ENCODE measurements around the gene RARG.
A peak's percentile ranks its signal among the peaks of the same experiment; 100 is the strongest.

Gene RARG

DNA sequence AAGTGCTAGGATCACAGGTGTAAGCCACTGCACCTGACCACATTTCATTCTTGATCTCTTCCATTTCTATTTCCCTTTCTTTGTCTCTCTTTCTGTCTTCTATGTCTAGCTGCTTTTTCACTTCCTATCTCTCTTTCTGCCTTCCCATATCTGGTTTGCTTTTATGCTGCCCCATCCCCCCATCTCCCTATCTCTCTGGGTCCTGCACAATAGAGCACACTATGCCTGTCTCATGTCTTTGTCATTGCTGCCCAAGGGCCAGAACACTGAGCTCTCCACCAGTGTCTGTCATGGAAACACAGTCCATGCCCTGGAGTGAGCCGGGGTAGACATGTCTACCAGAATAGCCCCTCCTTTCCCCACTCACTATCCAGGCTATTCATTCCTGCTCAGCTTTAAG lies 12.3 kb upstream of the RARG start:
- no peak for DNase-seq

DNA sequence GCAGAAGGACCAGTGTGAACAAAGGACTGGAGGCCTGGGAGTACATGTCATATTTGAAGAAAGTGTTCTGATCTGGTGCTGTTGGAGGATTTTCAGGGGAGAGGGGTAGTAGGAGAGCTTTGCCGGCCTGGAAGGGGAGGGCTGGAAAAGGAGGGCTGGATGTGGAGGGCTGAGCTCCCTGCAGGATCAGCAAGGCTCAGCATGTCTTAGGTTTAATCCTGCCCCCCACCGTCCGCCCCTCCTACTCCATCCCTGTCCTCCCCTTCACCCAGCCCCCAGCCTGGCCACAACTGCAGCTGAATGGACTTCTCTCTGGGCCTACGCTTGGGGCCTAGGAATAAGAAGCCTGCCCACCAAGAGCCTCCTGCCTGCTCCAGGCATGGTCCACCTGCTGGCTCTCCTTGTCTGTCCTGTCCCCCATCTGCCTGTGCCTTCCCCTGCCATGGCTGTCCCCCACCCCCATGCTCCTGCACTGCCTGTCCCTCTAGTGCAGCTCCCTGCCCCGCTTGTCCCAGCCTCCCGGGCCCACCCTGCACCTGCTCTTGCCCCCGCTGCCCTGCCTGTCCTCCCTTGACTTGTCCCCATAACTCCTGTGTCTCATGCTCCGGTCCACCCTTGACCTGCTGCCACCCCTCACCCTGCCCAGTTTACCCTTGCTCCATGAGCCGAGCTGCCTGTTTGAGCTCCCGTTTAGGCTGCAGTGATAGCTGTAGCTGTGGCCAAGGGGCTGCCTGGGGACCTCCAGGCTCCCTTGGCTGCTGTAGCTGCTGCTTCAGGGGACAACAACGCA lies 9.8 kb upstream of the RARG start:
- DNase-seq = no peak

DNA sequence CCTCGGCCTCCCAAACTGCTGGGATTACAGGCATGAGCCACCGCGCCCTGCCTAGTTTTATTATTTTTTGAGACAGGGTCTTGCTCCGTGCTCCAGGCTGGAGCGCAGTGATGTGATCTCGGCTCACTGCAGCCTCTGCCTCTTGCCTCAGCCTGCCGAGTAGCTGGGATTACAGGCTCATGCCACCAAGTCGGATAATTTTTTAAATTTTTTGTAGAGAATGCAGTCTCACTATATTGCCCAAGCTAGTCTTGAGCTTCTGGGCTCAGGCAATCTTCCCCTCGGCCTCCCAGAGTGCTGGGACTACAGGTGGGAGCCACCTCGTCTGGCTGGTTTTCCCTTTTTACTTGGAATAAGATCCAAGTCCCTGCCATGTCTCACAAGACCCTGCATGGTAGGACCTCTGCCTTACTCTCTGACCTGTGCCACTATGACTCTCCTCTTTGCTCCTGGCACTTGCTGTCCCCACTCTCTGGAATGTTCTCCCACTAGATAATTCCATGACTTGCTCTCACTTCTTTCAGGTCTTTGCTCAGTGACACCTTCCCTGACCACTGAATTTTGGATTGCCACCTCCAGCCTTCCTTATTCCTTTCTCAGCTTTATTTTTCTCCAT lies 7.7 kb upstream of the RARG start:
- no peak for DNase-seq

DNA sequence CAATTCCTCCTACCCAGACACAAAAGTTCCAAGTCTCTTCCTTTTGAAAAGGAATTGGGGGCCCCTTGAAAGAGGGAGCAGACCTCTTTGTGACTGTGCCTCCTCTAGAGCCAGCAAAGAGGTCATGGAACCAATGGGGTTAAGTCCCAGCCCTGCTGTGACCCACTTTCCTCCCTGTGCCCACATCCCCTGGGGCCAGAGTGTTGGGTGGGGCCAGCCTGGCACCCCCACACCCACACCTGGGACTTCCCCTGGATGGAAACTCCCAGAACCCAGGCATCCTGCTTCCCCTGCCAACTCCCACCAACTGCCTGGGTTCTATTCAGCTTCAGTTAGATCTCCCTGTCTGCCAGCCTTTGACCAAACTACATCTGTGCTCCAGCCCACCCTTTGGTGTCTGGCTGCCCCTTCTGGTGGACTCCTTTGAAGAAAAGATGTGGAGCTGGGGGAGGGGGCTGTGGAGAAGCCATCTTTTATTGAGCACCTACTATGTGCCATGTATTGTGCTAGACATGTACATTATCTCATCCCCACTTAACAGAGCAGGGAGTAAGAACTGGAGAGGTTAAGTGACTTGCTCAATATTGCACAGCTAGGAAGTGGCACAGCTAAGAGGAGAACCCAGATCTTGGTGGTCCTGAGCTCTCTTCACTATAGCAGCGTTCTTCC lies 4.6 kb upstream of the RARG start:
- DNase-seq = no peak

DNA sequence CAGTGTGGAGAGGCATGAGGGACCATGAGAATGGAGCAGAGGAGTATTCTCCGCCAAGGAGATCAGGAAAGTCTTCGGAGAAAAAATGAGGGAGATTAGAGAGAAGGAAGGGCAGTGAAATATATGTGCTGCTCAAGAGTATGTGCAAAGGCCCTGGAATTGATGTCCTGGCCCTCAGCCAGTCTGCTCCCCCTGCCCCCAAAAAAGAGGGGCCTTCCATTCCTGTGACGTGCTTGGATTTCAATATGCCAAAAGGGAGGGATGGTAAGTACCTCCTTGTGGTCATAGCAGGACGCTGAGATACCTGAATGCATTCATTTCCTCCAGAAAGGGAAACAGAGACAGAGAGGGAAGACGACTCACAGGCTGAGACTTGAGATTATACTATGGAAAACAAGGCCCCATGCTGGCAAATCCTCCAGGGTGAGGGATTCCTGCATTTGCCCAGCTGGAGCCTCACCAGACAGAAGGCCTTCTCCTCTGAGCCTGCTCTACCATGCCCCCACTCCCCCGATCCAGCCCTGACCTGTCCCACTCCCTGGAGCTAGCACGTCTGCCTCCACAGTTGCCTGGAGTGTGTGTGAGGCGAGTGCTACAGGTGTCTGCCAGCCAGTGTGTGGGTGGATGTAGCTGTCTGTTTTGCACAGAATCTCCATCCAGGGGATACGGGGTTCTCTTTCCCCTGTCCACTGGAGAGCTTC lies 3.9 kb upstream of the RARG start:
- DNase-seq = no peak

DNA sequence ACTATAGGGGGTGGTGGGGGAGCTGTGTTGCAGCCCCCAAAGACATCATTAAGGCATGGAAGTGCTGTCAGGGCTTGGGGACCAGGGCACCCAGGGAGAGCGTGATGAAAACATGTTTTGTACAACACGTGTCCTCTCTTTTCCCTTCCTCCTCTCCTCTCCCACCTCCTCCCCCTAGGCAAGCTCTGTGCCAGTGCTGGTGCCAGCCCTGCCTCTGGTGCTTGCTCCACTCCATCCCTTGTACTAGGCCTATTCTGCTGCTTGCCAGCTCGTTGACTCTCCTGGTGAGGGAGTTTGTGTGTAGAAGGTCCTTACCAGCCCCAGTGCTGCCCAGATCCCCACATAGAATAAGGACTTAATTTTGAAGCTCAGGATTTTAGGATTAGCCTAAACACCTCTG lies 3.2 kb upstream of the RARG start:
- no peak for DNase-seq

DNA sequence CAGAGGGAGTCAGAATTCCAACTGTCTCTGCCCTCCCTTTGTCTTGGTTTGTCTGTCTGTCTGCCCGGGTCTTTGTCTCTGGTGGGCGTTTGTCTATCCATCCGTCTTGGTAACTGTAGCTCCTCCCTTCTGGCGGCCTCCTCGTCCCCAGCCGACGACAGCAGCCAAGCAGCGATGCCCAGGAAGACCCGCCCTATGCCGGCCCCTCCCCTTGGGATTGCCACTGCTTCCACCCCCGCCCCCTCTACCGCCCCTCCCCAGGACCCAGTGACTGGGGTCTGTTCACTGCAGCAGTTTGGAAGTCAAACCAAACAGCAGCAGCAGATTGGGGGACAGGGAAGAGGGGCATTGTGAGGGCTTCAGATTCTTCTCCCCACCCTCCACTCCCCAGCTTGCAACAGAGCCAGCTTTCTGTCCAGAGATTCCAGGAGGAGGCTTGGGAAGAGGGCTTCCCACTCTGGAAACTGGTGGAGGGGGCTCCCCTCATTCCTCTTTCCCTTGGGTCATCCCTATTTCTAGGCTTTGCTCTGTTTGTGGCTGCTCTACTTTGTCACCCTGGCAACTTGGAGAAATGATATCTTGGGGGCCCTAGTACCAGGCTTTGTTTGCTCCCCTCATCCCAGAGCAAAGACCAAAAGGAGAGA lies 2.4 kb upstream of the RARG start:
- DNase-seq = no peak

DNA sequence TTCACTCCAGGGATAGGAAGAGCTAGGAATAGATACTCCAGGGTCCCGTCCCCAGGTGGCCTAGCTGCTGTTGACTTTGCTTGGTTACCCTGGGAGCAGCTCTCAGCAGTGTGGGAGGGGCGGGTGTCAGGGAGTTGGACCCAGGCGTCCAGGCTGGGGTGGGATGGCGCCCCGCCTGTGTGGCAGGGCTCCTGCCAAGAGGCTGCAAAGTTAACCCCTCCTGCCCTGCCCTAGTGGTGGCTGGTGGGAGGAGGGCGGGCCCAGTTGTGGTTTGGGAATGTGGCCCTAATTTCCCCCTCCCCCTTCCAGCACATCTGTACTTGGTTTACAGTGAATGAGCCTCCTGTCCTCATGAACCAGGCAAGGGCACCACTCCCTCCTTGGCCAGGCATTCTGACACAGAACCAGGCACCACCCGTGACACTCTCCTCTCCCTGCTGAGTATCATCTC lies 1.7 kb upstream of the RARG start:
- DNase-seq = no peak

DNA sequence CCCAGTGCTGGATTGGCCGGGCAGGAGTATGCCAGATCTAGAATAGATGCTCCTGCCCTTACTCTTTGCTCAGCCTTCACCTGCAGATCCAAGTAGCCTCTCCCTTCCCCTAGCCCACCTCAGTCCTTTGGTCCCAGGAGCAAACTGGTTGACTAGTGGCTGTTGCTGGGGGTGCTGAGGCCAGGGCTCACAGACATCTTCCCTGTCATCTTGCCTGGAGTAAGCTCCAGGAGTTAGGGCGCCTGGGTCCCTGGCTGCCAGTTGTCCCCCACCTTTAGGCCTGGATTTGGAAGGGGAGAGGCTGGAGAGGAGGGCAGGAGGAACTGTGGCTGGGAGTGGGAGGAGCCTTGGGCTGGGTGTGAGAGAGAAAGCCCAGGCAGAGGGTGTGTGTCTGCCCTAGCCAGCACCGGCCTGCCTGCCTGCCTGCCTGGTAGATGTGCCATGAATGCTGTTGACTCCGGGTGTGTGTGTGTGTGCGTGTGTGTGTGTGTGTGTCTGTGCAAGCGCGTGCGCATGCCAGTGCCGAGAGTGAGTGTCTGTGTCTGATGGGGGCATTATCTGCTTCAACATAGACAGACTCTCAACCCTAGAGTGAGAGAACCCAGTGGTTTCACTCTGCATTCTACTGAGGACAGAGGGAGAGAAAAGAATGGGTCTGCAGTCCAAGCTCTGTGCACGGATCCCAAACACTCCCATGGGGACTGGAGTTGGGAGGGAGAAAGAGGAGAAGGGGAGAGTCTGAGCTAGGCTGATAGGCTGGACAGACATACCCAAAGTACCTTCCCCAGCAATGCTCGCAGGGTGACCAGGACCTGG lies 845 bp upstream of the RARG start:
- peak; percentile 16 for DNase-seq

DNA sequence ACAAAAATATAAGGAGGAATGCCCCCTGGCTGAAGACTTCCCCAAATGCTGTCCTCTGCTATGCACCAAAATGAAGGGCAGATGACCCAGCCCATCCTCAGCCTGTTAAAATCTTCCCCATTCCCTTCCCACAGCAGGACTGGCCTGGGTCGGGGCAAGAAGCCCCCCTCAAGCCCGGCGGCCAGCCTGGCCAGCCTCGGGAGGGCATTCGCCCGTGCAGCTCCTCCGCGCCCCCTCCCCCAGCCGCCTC lies 413 bp downstream of the RARG start:
- no peak for DNase-seq

DNA sequence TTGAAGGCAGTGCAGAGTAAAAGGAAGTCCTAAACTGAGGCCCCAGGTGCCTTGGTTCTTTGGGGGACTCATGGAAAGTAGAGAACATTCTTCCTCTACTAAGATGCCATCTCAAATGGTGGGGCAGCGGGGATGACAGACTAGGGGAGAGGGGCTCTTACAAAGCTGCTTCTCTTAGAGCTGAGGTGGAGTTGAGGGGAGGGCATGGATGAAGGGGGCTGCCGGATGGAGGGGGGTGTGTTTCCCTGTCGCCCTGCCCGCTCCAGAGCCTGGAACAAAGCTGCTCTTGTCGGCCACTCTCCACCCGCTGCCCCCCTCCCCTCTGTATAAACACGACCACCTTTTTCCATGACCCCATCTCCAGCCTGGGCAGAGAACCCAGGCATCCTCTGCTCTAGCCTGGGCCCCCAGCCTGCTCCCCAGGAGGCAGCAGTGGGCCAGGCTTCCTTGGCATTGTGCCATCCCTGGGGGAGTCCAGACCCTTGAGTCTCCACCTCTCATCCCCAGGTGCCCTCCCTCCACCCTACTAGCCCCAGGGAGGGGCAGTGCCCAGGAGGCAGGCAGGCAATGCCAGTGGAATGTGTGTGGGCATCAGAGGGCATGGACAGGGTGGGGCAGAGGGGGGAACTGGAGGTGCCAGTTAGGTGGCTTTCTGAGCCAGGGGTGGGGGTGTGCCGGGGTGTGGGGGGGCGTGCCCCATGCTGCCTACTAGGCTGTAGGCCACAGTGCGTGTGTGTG lies 1.7 kb downstream of the RARG start:
- peak; percentile 14 for DNase-seq

DNA sequence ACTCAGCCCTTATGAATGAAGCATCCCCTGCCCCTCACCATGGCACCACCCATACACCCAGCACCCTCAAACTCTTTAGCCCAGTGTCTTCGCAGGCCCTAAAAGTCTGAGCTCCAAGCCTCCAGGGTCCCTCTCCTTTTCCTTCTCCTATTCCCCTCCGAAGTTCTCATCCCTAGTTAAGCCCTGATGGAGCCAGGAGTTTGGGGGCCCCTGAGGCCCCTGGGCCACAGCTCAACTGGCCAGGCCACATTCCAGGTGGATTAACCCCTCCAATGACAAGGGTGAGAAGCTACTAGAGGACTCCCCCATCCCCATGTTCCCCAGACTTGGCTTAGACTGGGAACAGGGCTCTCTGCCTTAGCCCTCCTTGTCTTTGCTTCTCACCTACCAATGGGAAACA lies 2.6 kb downstream of the RARG start:
- no peak for DNase-seq

DNA sequence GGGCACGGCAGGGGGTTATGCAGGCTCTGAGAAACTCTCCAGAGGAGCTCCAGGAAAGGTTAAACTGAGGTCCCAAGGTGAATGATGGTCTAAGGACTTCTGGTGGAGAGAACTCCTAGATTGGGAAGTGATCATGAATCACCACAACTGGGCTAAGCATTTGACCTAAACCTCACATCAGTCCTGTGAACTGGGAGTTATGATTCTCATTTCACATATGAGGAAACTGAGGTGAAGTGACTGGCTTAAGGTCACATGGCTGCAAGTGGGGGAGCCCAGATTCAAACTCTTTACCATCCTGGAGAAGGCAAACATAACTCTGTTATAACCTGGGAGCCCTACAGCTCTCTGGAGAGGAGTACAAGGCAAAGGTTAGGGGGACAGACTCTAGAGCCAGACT lies 4.2 kb downstream of the RARG start:
- no peak for DNase-seq

DNA sequence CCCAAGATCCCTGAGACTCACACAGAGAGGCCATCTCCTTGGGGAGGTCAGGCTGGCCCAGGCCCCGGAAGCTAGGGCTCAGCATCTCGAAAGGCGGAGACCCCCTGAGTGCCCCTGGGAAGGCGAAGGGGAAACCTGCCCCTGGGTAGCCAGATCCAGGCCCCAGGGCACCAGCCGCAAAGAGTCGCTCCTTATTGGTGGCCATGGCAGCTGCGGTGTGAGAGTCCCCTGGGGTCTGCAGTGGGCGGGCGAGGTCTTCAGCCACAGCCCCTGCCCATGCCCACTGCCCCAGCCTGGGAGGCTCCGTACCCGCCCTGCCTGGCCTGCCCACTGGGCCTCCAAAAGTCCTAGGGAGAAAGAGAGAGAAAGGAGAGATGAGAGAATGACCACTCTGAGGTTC lies 4.7 kb downstream of the RARG start:
- no peak for DNase-seq

DNA sequence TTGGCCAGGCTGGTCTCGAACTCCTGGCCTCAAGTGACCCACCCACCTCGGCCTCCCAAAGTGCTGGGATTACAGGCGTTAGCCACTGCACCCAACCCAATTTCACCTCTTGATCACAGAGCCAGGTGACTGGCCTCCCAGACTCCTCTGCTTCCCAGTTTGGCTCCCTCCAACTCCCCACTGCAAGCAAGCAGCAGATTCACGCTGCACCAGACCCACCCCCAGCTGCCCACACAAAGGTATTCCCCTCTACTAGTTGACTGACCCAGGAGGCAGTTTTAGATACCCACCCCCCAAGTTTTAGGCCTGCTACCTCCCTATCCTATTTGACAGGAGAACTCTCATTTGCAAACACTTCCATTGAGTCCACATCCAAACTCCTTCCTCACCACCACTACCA lies 5.2 kb downstream of the RARG start:
- no peak for DNase-seq

DNA sequence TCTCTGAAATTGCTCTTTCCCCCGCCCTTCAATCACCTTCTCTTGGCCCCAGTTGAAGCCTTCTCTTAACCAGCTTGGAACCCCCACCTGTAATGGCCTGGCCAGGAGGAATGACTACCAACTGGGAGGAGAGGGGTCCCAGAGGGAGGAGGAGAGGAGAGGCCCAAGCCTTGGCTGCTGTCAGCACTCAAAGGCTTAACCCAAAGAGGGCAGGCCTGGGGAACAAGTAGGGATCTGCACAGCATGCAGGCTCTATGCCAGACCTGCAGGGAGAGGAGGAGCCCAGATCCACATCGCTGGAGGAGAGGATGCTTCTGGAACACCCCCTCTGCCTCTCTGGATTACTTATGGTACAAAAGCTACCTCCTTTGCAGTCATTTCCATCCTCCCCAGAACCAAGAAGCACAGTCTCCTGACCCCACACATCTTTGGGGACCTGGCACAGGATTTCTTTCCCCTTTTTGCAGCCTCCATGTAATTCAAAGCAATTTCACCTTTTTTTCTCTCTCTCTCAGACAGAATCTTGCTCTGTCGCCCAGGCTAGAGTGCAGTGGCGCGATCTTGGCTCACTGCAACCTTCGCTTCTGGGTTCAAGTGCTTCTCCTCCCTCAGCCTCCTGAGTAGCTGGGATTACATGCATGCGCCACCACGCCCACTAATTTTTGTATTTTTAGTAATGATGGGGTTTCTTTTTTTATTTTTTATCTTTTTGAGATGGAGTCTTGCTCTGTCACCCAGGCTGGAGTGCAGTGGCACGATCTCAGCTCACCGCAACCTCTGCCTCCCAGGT lies 6.2 kb downstream of the RARG start:
- no peak for DNase-seq

DNA sequence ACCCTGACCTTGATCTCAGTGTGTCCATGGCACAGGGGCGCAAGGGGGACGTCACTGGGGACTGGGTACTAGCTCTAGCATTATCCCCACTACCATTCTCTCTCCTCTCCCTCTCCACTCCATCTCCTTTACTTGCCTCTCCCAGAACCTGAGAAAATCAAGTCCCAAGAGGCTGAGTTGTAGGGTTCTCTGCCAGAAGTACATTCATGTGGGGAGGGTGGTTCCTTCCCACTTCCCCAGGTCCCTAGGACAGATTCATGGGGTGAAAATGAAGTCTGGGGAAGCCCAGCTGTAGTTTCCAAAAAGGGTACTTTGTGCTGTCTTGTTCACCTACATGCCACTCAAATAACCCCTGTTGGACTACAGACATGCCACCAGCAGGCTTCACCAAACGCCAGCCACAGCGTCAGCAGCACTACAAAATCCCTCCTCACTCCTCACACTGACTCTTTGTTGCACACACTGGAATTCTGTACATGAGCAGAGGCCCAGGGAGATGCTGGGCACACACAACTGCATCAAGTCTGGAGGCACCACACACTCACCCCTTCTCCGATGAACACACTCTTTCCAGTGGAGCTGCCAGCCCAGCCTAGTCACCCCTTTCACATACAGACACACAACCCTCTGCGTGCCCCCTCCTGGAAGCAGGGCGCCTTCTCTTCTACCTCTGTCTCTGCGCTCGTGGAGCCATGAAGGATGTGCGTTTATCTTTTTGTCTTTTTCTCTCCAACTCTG lies 6.9 kb downstream of the RARG start:
- no peak for DNase-seq

DNA sequence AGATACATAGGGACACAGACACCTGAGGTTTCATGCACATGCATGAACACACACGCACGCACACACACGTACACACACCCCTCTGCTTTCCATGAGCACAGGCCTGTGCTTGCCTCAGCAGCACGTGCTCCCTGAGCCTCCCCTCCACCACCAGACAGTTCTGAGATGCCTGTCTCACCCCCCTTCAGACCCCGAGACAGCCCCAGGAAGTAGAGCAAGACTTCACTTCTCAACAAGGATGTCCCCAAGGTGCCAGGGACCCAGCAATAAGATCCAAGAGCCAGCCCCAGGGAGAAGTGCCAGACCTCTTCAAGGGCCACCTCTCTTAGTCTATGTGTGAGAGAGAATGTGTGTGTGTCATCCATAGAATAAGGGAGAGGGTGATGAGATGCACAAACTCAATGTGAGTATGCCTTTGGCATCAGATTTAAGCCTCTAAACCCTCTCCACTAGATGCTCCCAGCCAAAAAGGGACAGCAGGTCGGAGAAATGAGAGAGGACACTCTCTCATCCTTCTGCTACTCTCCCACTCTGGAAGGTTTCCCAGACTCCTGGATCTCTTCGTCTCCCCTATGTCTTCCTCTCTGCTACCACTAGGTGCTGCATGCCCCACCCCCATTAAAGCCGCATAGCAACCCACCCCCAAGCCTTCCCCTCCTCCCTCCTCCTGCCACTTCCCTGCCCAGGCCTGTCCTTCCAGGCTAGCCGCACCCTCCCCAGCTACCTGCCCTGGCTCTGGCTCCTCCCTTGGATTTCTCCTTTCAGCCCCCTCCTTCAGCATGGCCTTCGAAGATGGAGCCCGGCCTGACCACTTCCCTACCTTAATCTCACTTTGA lies 7.7 kb downstream of the RARG start:
- no peak for DNase-seq

DNA sequence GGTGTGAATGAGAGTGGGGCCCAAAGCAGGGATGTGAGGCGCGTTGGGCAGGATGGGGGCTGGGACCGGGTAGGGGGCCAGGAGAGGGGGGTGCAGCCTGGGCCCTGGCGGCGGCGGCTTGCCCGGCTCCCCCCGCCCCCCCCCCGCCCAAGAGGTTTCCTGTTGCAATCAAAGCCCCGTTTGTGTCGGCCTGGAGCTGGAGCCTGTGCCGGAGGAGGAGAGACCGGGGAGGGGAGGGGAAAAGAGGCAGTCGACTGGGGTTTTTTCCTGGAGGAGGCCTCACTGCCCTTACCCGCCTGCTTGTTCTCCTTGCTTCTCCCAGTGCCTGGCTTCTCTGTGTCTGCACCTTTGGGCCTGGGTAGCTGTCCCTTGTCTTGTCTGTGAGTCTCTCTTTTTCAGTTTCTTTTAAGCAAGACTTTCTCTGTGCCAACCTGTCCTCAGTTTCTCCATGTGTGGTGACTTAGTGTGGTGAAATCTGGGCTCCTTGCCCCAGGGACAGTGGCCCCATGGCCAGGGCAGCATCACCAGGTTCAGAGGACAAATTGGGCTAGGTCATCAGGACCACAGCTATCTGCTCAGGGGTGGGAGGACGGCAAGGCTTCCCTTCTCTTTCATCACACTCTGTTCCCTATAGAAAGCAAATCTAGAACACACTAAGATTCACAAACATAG lies 8.5 kb downstream of the RARG start:
- no peak for DNase-seq

All from NCI-H345 (cell line).